Measurements from ENCODE around the gene SEMA6A.

GRCh38 chr5:116469631-116470030 lies 105.0 kb downstream of the SEMA6A start:
- TF ChIP-seq, protein P1, sequence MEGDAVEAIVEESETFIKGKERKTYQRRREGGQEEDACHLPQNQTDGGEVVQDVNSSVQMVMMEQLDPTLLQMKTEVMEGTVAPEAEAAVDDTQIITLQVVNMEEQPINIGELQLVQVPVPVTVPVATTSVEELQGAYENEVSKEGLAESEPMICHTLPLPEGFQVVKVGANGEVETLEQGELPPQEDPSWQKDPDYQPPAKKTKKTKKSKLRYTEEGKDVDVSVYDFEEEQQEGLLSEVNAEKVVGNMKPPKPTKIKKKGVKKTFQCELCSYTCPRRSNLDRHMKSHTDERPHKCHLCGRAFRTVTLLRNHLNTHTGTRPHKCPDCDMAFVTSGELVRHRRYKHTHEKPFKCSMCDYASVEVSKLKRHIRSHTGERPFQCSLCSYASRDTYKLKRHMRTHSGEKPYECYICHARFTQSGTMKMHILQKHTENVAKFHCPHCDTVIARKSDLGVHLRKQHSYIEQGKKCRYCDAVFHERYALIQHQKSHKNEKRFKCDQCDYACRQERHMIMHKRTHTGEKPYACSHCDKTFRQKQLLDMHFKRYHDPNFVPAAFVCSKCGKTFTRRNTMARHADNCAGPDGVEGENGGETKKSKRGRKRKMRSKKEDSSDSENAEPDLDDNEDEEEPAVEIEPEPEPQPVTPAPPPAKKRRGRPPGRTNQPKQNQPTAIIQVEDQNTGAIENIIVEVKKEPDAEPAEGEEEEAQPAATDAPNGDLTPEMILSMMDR (conservative IDR thresholded peaks at IDR 0.05; ENCODE audit: low read length): no peak
- TF ChIP-seq EZH2phosphoT487 (IDR thresholded peaks at IDR 0.05; ENCODE audit: borderline replicate concordance, low read depth, low read length): no peak
